Ecto neural progenitor cell (in vitro differentiated cells): ENCODE measurements around the gene PIP5K1B.
"Not testable (repeated sequence)": the region's sequence is repeated elsewhere in the genome, so short reads cannot be mapped to it uniquely, and the experiment has no call there.

Experiments used
- DNase-seq: peaks from one replicate; pipeline ENCODE4 v3.0.0-alpha.2; 2018; ENCODE audit warnings: low spot score

Gene PIP5K1B

DNA sequence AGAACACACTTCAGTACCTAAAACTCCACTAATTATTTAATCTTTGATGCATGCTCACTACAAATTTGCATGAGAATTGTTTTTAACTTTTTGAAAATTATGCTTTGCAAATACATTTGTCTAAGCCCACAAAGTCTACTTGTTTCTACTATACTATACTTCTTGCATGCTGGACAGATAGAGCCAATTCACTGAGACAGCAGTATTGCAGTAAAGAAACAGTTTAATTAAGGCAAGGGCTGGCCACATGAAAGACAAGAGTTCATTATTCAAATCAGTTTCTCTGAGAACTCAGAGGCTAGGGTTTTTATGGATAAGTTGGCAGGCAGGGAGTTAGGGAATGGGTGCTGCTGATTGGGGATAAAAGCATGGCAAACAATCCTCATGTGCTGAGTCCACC, 324.5 kb downstream of the PIP5K1B start:
- no peak for DNase-seq

- DNase-seq: no peak
Observed at GRCh38 chr9:69030851-69031645, 326.0 kb downstream of the PIP5K1B start.

DNA sequence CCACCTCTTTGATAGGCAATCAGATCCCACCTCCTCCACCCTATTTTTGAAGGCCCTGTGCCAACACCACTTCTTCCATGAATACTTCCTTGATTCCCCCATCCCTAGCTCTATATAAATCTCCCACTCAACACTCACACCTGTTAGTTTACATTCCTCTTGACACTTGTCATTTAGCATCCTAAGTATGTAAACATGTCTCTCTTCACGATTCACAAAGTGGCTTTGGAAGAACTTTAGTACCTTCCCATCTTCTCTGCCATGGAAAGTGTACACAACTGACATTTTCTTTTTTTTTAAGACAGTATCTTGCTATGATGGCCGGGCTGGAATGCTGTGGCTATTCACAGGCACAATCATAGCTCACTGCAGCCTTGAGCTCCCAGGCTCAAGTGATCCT, 329.0 kb downstream of the PIP5K1B start:
- no peak for DNase-seq

GRCh38 chr9:69035438-69036308, 330.6 kb downstream of the PIP5K1B start, which contains the start of gene FXN:
TSS of gene FXN (plus strand) at chr9:69035752. CDS start at chr9:69035783, 31 bp downstream.
- DNase-seq: peak; percentile 88

GRCh38 chr9:69036309-69036708, 331.3 kb downstream of the PIP5K1B start:
- DNase-seq: no peak

DNA sequence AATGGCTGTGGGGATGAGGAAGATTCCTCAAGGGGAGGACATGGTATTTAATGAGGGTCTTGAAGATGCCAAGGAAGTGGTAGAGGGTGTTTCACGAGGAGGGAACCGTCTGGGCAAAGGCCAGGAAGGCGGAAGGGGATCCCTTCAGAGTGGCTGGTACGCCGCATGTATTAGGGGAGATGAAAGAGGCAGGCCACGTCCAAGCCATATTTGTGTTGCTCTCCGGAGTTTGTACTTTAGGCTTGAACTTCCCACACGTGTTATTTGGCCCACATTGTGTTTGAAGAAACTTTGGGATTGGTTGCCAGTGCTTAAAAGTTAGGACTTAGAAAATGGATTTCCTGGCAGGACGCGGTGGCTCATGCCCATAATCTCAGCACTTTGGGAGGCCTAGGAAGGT, 331.8 kb downstream of the PIP5K1B start:
- no peak for DNase-seq

- no peak for DNase-seq
Observed at GRCh38 chr9:69040646-69041045, 335.6 kb downstream of the PIP5K1B start.

- DNase-seq: no peak
Observed at GRCh38 chr9:69044240-69045219, 339.5 kb downstream of the PIP5K1B start.

GRCh38 chr9:69045821-69046220, 340.8 kb downstream of the PIP5K1B start:
- DNase-seq: no peak

DNA sequence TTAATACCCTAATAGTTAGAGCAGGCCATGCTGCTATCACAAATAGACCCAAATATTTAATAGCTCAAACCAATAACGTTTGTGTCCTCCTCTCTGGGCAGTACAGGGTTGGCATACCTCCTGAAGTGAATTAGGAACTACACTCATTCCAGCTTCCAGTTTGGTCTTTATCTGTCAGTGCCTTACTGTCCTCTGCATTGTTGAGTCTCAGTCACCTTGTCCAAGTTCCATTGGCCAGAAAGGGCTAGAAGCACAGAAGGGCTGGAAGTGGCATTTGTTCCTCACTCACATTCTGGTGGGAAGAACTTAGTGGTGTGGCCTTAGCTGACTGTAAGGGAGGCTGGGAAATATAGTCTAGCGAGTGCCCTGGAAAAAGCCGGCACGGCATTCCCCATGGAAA, 341.7 kb downstream of the PIP5K1B start:
- DNase-seq: no peak

- no peak for DNase-seq
Observed at GRCh38 chr9:69047371-69047770, 342.3 kb downstream of the PIP5K1B start.

DNA sequence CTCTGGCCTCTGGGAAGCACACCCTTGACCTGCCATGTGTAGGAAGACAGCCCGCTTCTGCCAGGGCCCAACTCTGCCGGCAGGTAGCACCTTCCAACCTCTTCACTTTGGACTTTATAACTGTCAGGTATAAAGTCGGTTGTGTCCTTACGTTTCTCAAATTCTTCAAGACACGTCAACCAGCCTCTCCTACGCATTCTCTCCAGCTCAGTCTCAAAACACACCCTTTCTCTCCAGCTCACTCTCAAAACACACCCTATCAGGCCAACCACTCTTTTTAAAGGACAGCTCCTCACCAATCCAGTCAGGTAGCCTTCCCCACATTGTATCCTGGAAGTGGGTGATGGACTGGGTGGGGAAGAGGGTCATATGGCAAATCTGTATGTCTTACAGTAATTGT, 344.1 kb downstream of the PIP5K1B start:
- no peak for DNase-seq

DNA sequence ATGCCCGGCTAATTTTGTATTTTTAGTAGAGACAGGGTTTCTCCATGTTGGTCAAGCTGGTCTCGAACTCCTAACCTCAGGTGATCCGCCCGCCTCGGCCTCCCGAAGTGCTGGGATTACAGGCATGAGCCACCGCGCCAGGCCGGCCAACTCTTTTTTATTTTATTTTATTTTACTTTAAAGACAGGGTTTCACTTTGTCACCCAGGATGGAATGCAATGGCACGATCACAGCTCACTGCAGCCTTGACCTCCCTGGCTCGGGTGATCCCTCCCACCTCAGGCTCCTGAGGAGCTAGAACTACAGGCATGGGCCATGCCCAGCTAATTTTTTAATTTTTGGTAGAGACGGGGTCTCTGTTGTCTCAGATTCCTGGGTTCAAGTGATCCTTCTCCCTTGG, 345.9 kb downstream of the PIP5K1B start:
- DNase-seq: not testable (repeated sequence)

- DNase-seq: no peak
Observed at GRCh38 chr9:69054989-69055388, 349.9 kb downstream of the PIP5K1B start.

GRCh38 chr9:69056191-69056815, 351.3 kb downstream of the PIP5K1B start:
- DNase-seq: no peak

DNA sequence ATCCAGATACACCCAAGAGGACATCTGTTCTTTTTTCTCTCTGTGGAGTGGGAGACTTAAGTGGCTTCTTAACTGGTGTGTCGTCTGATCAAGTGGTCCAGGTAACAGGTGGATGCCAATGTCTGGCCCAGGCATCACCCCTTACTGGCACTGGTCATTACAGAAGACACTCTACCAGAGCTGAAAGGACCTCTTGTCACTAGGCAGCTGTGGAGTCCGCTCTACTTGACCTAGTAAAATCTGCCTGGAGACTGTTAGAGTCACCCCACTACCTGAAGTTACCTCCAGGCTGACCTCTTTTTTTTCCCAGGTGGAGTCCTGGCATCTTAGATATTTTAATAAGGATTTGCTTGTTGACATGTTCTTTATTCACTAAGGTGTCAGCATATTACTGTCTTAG, 353.1 kb downstream of the PIP5K1B start:
- DNase-seq: no peak
